Heart right ventricle (tissue), 16 donors: ENCODE data around the gene TMEM221. TPM values are rescaled to one million over a fixed set of nuclear protein-coding genes. Genes with fewer than 3 reads are reported as not detected.

Source experiments
- ATAC-seq, 8 donors: fragments of 200-7000 bp; cut with Tn5 transposase; one replicate each; pipeline ENCODE4 v1.9.1; 2020; ENCODE audit warnings: mild to moderate bottlenecking in 8 of 8, moderate library complexity in 8 of 8, moderate number of reproducible peaks in 1 of 8
- DNase-seq, 2 donors: peaks; one replicate each; pipeline ENCODE4 v3.0.0-alpha.2; 2020
- H3K27ac ChIP-seq, 10 donors: fragments of 200-600 bp; sonication (generic) in 2 of 10; one replicate each; pipeline versions ENCODE4 v1.5.0 to v1.8.0; 2020 to 2022; ENCODE audit warnings: mild to moderate bottlenecking in 3 of 10
- H3K27me3 ChIP-seq, 7 donors: fragments of 200-600 bp; one replicate each; pipeline ENCODE4 v1.8.0; 2021 to 2022; ENCODE audit warnings: mild to moderate bottlenecking in 2 of 7
- H3K36me3 ChIP-seq, 9 donors: fragments of 200-600 bp; sonication (generic) in 1 of 9; one replicate each; pipeline versions ENCODE4 v1.5.0 to v1.8.0; 2020 to 2022; ENCODE audit warnings: mild to moderate bottlenecking in 2 of 9
- H3K4me1 ChIP-seq, 9 donors: fragments of 200-600 bp; sonication (generic) in 1 of 9; one replicate each; pipeline versions ENCODE4 v1.5.0 to v1.8.0; 2020 to 2022; ENCODE audit warnings: mild to moderate bottlenecking in 4 of 9
- H3K4me3 ChIP-seq, 10 donors: fragments of 200-600 bp; sonication (generic) in 2 of 10; one replicate each; pipeline versions ENCODE4 v1.5.0 to v1.8.0; 2020 to 2022; ENCODE audit warnings: mild to moderate bottlenecking in 7 of 10, moderate library complexity in 2 of 10
- H3K9me3 ChIP-seq, 11 donors: fragments of 200-600 bp in 10 of 11; sonication (generic) in 2 of 11; one replicate each; pipeline versions ENCODE4 v1.5.0 to v1.8.0; 2013 to 2022; ENCODE audit warnings: mild to moderate bottlenecking in 2 of 11, control low read depth in 1 of 11, moderate library complexity in 1 of 11
- CTCF ChIP-seq, 9 donors: fragments of 200-600 bp; sonication (generic) in 2 of 9; IDR thresholded peaks; one replicate each; pipeline versions ENCODE4 v1.5.0 to v1.8.0; 2021 to 2022; ENCODE audit warnings: antibody characterized with exemption in 9 of 9, mild to moderate bottlenecking in 5 of 9, moderate library complexity in 1 of 9
- WGBS, 2 donors: extraction: QIAGEN DNeasy Blood & Tissue Kit; methylation state at CpG; one replicate each; pipeline ENCODE4 v1.1.7; 2013; ENCODE audit warnings: inconsistent platforms in 1 of 2; 5-methylcytosine and 5-hydroxymethylcytosine counted together
- intact Hi-C, 10 donors: fragments of 100-400 bp; cut with DNase I; formaldehyde crosslinking; loops; one replicate each; pipeline versions ENCODE4 v1.11.1 to v1.14.2; 2022
- polyA plus RNA-seq, 2 donors: library from polyadenylated mRNA; stranded (reverse); fragments of 200-250 nt; gene quantifications; one replicate each; pipeline ENCODE4 v1.2.3, GENCODE V29; 2013
- total RNA-seq, 10 donors: library from RNA; stranded (reverse); fragmentation: NEBNext Ultra II Directional in 3 of 10; extraction: Animal tissue kit (Norgen Biotek cat#: 25700) in 3 of 10; gene quantifications; one replicate each; pipeline versions ENCODE4 v1.2.1 to v1.2.4, GENCODE V29; 2021 to 2023
- donor health status: Arrhythmogenic right ventricular cardiomyopathy.
- donor health status: ischemic (EF 13 %, LVEDD 7.1; RV severe dilation, severe dysfunction).
- donor health status: healthy with polysubstance abuse.
- donor health status: DM: no; HTN: yes; CAD: no.
- donor health status: DM: no; HTN: no; CAD: no.
- donor health status: ischemic (EF 25% LVEDD 6.9; RV normal size, moderate dysfunction).
- donor health status: ischemic (EF 25% LVEDD 5.7; RV mildly dilated, moderate dysfunction).
- donor health status: healthy.
- donor health status: DM: yes; HTN: yes; CAD: no.
- donor health status: Ischemic cardiomyopathy.
- donor health status: ischemic (EF 35%, LVEDD 5.7; RV mildly dilated, moderate dysfunction).
- donor health status: nonischemic (EF 11% LVEDD 7.7; RV severe dilation, severe dysfunction).
- donor health status: DM: yes; HTN: yes; CAD: no.
- donor health status: PGD.
- donor health status: ischemic (EF 29% LVEDD 5.4; RV normal size, mild dysfunction).
- donor health status: nonischemic (EF 23%, LVEDD 6.1; RV moderate dilation, normal function).

Gene TMEM221
- total and polyA plus RNA-seq, 12 donors: 0.03 to 0.20 (median 0.12) TPM; not detected in 9

- Histone ChIP-seq H3K4me3 (no peak overlapping the region), H3K27ac (no peak overlapping the region), H3K36me3 (no peaks in the 10 kb centered on the region), H3K9me3 (peaks cover 0 to 12% (median 0%) of the 10 kb centered on the region in 11 donors), H3K27me3 (peaks cover 0 to 15% (median 0%) of the 10 kb centered on the region in 7 donors), H3K4me1 (peaks cover 0 to 30% (median 18%) of the 10 kb centered on the region in 9 donors)
- peak; percentile 73 to 95 (median 93) for TF ChIP-seq CTCF (IDR thresholded peaks at IDR 0.05)
- intact Hi-C loops: loop anchor here (1.0 to 10.0 kb wide), 7 partner anchors 39 to 95 kb away; no protein-coding TSS in a partner anchor
- ATAC-seq (peak; percentile 49 to 80 (median 66)), DNase-seq (peak; percentile 67 to 72)
- 28 to 32% methylated on average over 20 of the region's 20 CpGs for WGBS, 2 donors
Observed at GRCh38 chr19:17385878-17386611, 62.4 kb downstream of the TMEM221 start.

Other genes starting within 250 kb of the TMEM221 start
- 10 to 100 TPM; 25.1 to 36.6 (median 28.3) TPM for gene USE1, start 233.3 kb downstream of the TMEM221 start, total RNA-seq
- gene USE1, start 233.3 kb downstream of the TMEM221 start, polyA plus RNA-seq: 10 to 100 TPM; 48.6 to 67.6 TPM
- 10 to 100 TPM in 9 of 10 donors, 1 to 10 TPM in 1; 7.2 to 38.6 (median 15.0) TPM for gene OCEL1, start 222.4 kb downstream of the TMEM221 start, total RNA-seq
- gene OCEL1, start 222.4 kb downstream of the TMEM221 start, polyA plus RNA-seq: 10 to 100 TPM; 14.3 to 47.4 TPM
- 10 to 100 TPM; 34.5 to 79.7 (median 42.2) TPM for gene NR2F6, start 202.7 kb downstream of the TMEM221 start, total RNA-seq
- 10 to 100 TPM; 32.0 to 46.1 TPM for gene NR2F6, start 202.7 kb downstream of the TMEM221 start, polyA plus RNA-seq
- gene USHBP1, start 183.9 kb downstream of the TMEM221 start, total RNA-seq: 10 to 100 TPM in 1 of 10 donors, 1 to 10 TPM in 9; 3.4 to 10.7 (median 6.6) TPM
- gene USHBP1, start 183.9 kb downstream of the TMEM221 start, polyA plus RNA-seq: 10 to 100 TPM; 11.5 to 30.9 TPM
- gene BABAM1, start 181.2 kb downstream of the TMEM221 start, total RNA-seq: 10 to 100 TPM; 64.5 to 83.4 (median 74.4) TPM
- 10 to 100 TPM; 68.9 to 88.2 TPM for gene BABAM1, start 181.2 kb downstream of the TMEM221 start, polyA plus RNA-seq
- gene ANKLE1, start 166.8 kb downstream of the TMEM221 start, total RNA-seq: under 1 TPM in 8 of 10 donors, not detected in 2; 0.09 to 0.85 (median 0.22) TPM
- gene ANKLE1, start 166.8 kb downstream of the TMEM221 start, polyA plus RNA-seq: under 1 TPM; 0.15 to 0.20 TPM
- gene ABHD8, start 145.2 kb downstream of the TMEM221 start, total RNA-seq: 10 to 100 TPM in 2 of 10 donors, 1 to 10 TPM in 8; 6.0 to 16.9 (median 7.9) TPM
- gene ABHD8, start 145.2 kb downstream of the TMEM221 start, polyA plus RNA-seq: 10 to 100 TPM in 1 of 2 donors, 1 to 10 TPM in 1; 8.7 to 16.6 TPM
- gene MRPL34, start 142.8 kb downstream of the TMEM221 start, total RNA-seq: 100 to 1,000 TPM; 122 to 259 (median 151) TPM
- gene MRPL34, start 142.8 kb downstream of the TMEM221 start, polyA plus RNA-seq: 100 to 1,000 TPM; 157 to 301 TPM
- 10 to 100 TPM; 24.0 to 39.7 (median 34.7) TPM for gene DDA1, start 139.1 kb downstream of the TMEM221 start, total RNA-seq
- 10 to 100 TPM; 20.4 to 85.7 TPM for gene DDA1, start 139.1 kb downstream of the TMEM221 start, polyA plus RNA-seq
- 10 to 100 TPM in 3 of 10 donors, 1 to 10 TPM in 7; 6.2 to 11.7 (median 8.0) TPM for gene ANO8, start 113.8 kb downstream of the TMEM221 start, total RNA-seq
- gene ANO8, start 113.8 kb downstream of the TMEM221 start, polyA plus RNA-seq: 10 to 100 TPM in 1 of 2 donors, 1 to 10 TPM in 1; 3.3 to 14.6 TPM
- 10 to 100 TPM in 4 of 10 donors, 1 to 10 TPM in 6; 8.0 to 12.4 (median 9.8) TPM for gene GTPBP3, start 111.1 kb downstream of the TMEM221 start, total RNA-seq
- 10 to 100 TPM in 1 of 2 donors, 1 to 10 TPM in 1; 8.9 to 12.8 TPM for gene GTPBP3, start 111.1 kb downstream of the TMEM221 start, polyA plus RNA-seq
- 10 to 100 TPM in 9 of 10 donors, 1 to 10 TPM in 1; 7.5 to 56.0 (median 22.1) TPM for gene PLVAP, start 71.3 kb downstream of the TMEM221 start, total RNA-seq
- gene PLVAP, start 71.3 kb downstream of the TMEM221 start, polyA plus RNA-seq: 10 to 100 TPM; 69.1 to 74.9 TPM
- gene CCDC194, start 54.5 kb downstream of the TMEM221 start, total RNA-seq: under 1 TPM in 3 of 10 donors, not detected in 7; 0.44 to 0.51 (median 0.50) TPM
- gene CCDC194, start 54.5 kb downstream of the TMEM221 start, polyA plus RNA-seq: 1 to 10 TPM in 1 of 2 donors, not detected in 1; 1.0 TPM
- 10 to 100 TPM; 22.7 to 73.5 (median 37.0) TPM for gene BST2, start 43.0 kb downstream of the TMEM221 start, total RNA-seq
- 10 to 100 TPM; 32.0 to 75.4 TPM for gene BST2, start 43.0 kb downstream of the TMEM221 start, polyA plus RNA-seq
- gene MVB12A, start 28.6 kb downstream of the TMEM221 start, total RNA-seq: 10 to 100 TPM; 11.7 to 26.8 (median 13.4) TPM
- 10 to 100 TPM; 38.6 to 50.0 TPM for gene MVB12A, start 28.6 kb downstream of the TMEM221 start, polyA plus RNA-seq
- under 1 TPM in 4 of 10 donors, not detected in 6; 0.42 to 0.80 (median 0.55) TPM for gene NXNL1, start 12.3 kb upstream of the TMEM221 start, total RNA-seq
- 1 to 10 TPM in 1 of 2 donors, not detected in 1; 1.1 TPM for gene NXNL1, start 12.3 kb upstream of the TMEM221 start, polyA plus RNA-seq
- 10 to 100 TPM; 37.1 to 64.5 (median 47.2) TPM for gene SLC27A1, start 21.9 kb upstream of the TMEM221 start, total RNA-seq
- 10 to 100 TPM; 16.0 to 78.3 TPM for gene SLC27A1, start 21.9 kb upstream of the TMEM221 start, polyA plus RNA-seq
- 10 to 100 TPM; 16.2 to 45.4 (median 20.6) TPM for gene PGLS, start 63.0 kb upstream of the TMEM221 start, total RNA-seq
- gene PGLS, start 63.0 kb upstream of the TMEM221 start, polyA plus RNA-seq: 10 to 100 TPM; 40.7 to 57.6 TPM
- gene COLGALT1, start 107.0 kb upstream of the TMEM221 start, total RNA-seq: 10 to 100 TPM; 19.7 to 73.8 (median 29.3) TPM
- gene COLGALT1, start 107.0 kb upstream of the TMEM221 start, polyA plus RNA-seq: 10 to 100 TPM; 28.4 to 38.6 TPM
- gene UNC13A, start 239.7 kb upstream of the TMEM221 start, total RNA-seq: under 1 TPM in 8 of 10 donors, not detected in 2; 0.02 to 0.72 (median 0.06) TPM
- gene UNC13A, start 239.7 kb upstream of the TMEM221 start, polyA plus RNA-seq: under 1 TPM; 0.03 to 0.44 TPM